ENCODE results near the gene PALM.

DNA sequence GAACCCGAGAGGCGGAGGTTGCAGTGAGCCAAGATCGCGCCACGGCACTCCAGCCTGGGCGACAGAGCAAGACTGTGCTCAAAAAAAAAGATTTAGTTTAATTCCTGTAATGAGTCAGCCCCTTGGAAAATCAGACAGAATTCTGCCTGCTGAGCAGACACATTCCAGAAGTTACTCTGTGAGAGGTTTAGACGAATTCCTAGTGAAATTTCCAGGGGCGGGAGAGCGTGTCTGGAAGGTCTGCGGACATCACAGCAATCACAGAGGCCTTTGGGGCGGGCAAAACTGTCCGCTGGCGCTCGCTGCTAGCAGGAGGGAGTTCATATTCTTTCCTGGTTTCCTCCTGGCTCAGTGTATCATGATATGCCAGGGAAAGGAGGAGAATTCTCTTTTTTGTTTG, 59.7 kb downstream of the PALM start:
- TF ChIP-seq POLR2A (IDR thresholded peaks at IDR 0.05): no peak
- TF ChIP-seq, protein P1, sequence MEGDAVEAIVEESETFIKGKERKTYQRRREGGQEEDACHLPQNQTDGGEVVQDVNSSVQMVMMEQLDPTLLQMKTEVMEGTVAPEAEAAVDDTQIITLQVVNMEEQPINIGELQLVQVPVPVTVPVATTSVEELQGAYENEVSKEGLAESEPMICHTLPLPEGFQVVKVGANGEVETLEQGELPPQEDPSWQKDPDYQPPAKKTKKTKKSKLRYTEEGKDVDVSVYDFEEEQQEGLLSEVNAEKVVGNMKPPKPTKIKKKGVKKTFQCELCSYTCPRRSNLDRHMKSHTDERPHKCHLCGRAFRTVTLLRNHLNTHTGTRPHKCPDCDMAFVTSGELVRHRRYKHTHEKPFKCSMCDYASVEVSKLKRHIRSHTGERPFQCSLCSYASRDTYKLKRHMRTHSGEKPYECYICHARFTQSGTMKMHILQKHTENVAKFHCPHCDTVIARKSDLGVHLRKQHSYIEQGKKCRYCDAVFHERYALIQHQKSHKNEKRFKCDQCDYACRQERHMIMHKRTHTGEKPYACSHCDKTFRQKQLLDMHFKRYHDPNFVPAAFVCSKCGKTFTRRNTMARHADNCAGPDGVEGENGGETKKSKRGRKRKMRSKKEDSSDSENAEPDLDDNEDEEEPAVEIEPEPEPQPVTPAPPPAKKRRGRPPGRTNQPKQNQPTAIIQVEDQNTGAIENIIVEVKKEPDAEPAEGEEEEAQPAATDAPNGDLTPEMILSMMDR (IDR thresholded peaks at IDR 0.05): no peak
